Thyroid gland (tissue), 4 donors: ENCODE measurements around the gene TUNAR. TPM values are rescaled to one million over a fixed set of nuclear protein-coding genes. Genes with fewer than 3 reads are reported as not detected.

Experiments used
- DNase-seq, 2 donors: peaks; one replicate each; pipeline ENCODE4 v3.0.0-alpha.2; 2019
- H3K27ac ChIP-seq, 3 donors: fragments of 200-600 bp; sonication (generic); 1 replicate in 2 of 3; 2 replicates in 1 of 3; pipeline ENCODE4 v1.5.1; 2016 to 2019; ENCODE audit warnings: mild to moderate bottlenecking in 1 of 3, moderate library complexity in 1 of 3
- H3K27me3 ChIP-seq: fragments of 200-600 bp; sonication (generic); one replicate; pipeline ENCODE4 v1.5.1; 2019
- H3K36me3 ChIP-seq, 2 donors: fragments of 200-600 bp; sonication (generic); one replicate each; pipeline ENCODE4 v1.5.1; 2016 to 2019
- H3K4me1 ChIP-seq, 2 donors: fragments of 200-600 bp; sonication (generic); one replicate each; pipeline ENCODE4 v1.5.1; 2017 to 2019
- H3K4me3 ChIP-seq, 3 donors: fragments of 200-600 bp; sonication (generic); replicated peaks in 1 of 3; 1 replicate in 2 of 3; 2 replicates in 1 of 3; pipeline ENCODE4 v1.5.1; 2016; ENCODE audit warnings: mild to moderate bottlenecking in 1 of 3
- H3K9me3 ChIP-seq: fragments of 200-600 bp; sonication (generic); one replicate; pipeline ENCODE4 v1.5.1; 2017
- POLR2A ChIP-seq, 2 donors: fragments of 450-650 bp; IDR thresholded peaks; one replicate each; pipeline ENCODE4 v1.6.1; 2017; ENCODE audit warnings: antibody characterized with exemption in 2 of 2, mild to moderate bottlenecking in 2 of 2, moderate library complexity in 1 of 2
- WGBS, 2 donors: methylation state at CpG; one replicate each; pipeline ENCODE4 v1.1.5; 2017; 5-methylcytosine and 5-hydroxymethylcytosine counted together
- intact Hi-C: fragments of 100-400 bp; cut with DNase I; formaldehyde crosslinking; loops from one replicate; pipeline ENCODE4 v1.15.1; 2023
- total RNA-seq, 4 donors: library from RNA; depleted of rRNA; stranded (reverse); fragments of >200 nt; gene quantifications; one replicate each; pipeline ENCODE4 v1.2.3, GENCODE V29; 2016
- TF ChIP-seq, protein P1 (sequence below), 6 experiments: fragments of 200-600 bp in 3 of 6; fragments of 450-650 bp in 3 of 6; sonication (generic) in 3 of 6; IDR thresholded peaks; one replicate each; pipeline ENCODE4 v1.5.1; 2016 to 2019; ENCODE audit warnings: antibody characterized with exemption in 6 of 6, mild to moderate bottlenecking in 2 of 6, inconsistent platforms in 1 of 6, moderate library complexity in 1 of 6

Gene TUNAR
- total RNA-seq, 4 donors from 2014 or later = 0.44 TPM; not detected in 3

DNA sequence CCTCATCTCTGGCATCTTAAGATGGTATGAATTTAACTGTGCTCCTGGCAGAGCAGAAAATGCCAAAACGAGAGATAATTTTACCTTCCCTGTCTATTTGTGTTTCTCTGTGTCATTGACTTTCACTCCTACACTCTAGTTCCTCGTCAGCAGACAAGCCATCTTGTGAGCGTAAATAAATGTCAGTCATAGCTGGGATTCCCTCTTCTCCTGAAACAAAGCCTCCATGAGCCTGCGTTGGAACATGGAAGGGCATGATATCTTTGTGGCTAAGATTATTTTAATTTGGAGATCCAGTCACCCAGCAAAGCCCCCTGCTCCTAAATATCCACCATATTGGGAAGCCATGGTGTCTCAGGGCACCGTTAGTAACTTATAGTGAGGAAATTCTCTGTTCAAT lies 37.8 kb upstream of the TUNAR start:
- 67 to 75% methylated on average over 5 of the region's 5 CpGs for WGBS, 2 donors
- Histone ChIP-seq H3K27ac (no peak overlapping the region), H3K4me1 (no peaks in the 10 kb centered on the region), H3K27me3 (no peaks in the 10 kb centered on the region), H3K36me3 (no peaks in the 10 kb centered on the region), H3K4me3 (no peak overlapping the region), H3K9me3 (no peaks in the 10 kb centered on the region)
- intact Hi-C loops = no loop called here
- DNase-seq = no peak
- TF ChIP-seq POLR2A (IDR thresholded peaks at IDR 0.05) = no peak
- TF ChIP-seq, protein P1, sequence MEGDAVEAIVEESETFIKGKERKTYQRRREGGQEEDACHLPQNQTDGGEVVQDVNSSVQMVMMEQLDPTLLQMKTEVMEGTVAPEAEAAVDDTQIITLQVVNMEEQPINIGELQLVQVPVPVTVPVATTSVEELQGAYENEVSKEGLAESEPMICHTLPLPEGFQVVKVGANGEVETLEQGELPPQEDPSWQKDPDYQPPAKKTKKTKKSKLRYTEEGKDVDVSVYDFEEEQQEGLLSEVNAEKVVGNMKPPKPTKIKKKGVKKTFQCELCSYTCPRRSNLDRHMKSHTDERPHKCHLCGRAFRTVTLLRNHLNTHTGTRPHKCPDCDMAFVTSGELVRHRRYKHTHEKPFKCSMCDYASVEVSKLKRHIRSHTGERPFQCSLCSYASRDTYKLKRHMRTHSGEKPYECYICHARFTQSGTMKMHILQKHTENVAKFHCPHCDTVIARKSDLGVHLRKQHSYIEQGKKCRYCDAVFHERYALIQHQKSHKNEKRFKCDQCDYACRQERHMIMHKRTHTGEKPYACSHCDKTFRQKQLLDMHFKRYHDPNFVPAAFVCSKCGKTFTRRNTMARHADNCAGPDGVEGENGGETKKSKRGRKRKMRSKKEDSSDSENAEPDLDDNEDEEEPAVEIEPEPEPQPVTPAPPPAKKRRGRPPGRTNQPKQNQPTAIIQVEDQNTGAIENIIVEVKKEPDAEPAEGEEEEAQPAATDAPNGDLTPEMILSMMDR (IDR thresholded peaks at IDR 0.05) = no peak

DNA sequence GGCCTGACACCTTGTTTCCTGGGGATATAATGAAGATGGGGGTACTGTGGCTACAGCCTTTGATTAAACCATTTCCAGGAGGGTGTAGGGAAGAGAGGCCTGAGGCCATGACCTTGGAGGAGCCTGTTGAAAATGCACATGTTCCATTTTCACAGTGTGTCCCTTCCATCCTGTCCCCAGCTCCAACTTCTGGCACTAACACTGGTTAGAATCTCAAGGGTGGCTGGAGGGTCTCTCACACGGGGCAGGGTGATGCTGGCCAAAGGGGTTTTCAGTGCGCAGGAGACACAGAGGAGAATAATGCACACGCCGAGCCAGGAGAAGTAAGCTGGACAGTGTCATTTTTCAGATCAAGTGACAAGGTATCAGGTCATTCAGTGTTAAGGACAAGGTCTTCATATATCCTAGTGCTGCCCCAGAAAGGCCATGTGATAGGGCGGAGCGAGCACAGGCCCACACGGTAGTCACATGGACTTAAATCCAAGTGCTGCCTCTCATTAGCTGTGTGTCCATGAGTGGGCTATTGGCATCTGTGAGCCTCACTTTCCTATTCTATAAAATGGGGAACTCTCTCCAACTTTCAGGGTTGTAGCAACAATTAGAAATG lies 36.4 kb upstream of the TUNAR start:
- DNase-seq = no peak
- Histone ChIP-seq H3K4me3 (no peak overlapping the region), H3K36me3 (no peaks in the 10 kb centered on the region), H3K4me1 (no peaks in the 10 kb centered on the region), H3K9me3 (no peaks in the 10 kb centered on the region), H3K27ac (no peak overlapping the region), H3K27me3 (no peaks in the 10 kb centered on the region)
- WGBS, 2 donors = 72 to 75% methylated on average over 7 of the region's 7 CpGs
- intact Hi-C loops = no loop called here
- TF ChIP-seq, protein P1 (IDR thresholded peaks at IDR 0.05) = no peak
- TF ChIP-seq POLR2A (IDR thresholded peaks at IDR 0.05) = no peak

DNA sequence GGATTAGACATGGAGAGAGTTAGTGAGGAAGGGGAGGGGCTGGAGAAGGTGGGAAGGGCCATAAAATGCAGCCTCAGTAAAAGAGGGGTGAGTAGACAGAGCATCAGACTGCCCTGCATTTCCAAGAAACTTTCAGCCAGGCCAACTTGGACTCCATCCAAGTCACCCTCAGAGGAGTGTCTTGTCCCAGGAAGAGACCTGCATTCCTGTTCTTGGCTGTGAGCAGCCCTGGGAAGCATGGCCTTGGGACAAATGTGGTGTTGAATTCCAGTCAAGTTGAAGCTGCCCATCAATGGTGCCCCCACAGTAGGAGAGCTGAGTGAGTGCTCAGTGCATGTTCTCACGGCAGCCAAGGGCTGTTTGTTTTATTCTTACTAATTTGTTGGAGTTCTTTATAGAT lies 35.0 kb upstream of the TUNAR start:
- DNase-seq = no peak
- intact Hi-C loops = no loop called here
- H3K4me3 ChIP-seq = no peak overlapping the region
- TF ChIP-seq, protein P1 (IDR thresholded peaks at IDR 0.05) = no peak
- H3K4me1 ChIP-seq = no peaks in the 10 kb centered on the region
- no peaks in the 10 kb centered on the region for H3K36me3 ChIP-seq
- H3K27me3 ChIP-seq = no peaks in the 10 kb centered on the region
- 60 to 62% methylated on average over 1 of the region's 1 CpG for WGBS, 2 donors
- no peaks in the 10 kb centered on the region for H3K9me3 ChIP-seq
- no peak overlapping the region for H3K27ac ChIP-seq

DNA sequence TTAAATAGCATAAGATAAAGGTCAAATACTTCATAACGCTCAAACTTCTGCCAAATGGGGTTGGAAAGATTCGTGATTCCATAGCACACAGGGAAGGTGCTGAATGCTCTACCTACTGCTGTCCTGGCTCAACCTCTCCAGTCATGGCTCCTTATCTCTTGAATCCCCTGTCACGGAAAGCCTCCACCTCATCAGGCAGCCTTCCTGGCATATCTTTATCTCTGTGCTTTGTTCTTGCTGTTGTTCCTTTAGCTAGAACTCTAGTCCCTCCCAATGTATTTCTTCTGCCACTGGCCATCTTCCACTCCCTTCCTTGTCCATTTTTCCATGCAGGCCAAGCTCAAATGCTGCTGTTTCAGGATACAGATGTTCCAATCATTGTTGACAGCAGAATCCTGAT lies 26.9 kb upstream of the TUNAR start:
- H3K27ac ChIP-seq = no peak overlapping the region
- intact Hi-C loops = no loop called here
- no peak for TF ChIP-seq POLR2A (IDR thresholded peaks at IDR 0.05)
- TF ChIP-seq, protein P1 (IDR thresholded peaks at IDR 0.05) = no peak
- no peaks in the 10 kb centered on the region for H3K4me1 ChIP-seq
- no peaks in the 10 kb centered on the region for H3K36me3 ChIP-seq
- no peak for DNase-seq
- WGBS, 2 donors = 54 to 65% methylated on average over 3 of the region's 3 CpGs
- no peaks in the 10 kb centered on the region for H3K27me3 ChIP-seq
- H3K4me3 ChIP-seq = no peak overlapping the region
- H3K9me3 ChIP-seq = no peaks in the 10 kb centered on the region

DNA sequence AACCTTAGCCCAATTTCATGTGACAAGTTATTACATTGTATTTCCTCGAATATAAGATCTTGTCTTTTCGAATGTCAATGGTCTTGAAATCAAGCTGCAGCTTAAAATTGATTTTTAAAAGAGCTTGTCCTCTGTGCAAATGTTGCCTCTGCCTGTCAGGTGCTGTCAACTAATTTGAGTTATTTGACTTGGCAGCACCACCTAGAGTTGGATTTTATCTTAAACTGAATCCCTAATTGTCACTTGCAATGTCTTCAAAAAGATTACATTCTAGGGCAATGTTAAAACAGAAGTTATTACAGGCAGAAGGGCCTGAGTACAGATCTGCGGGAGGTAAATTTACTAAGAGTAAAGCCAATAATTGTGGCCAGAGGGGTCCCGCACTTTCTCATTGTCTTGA lies 26.2 kb upstream of the TUNAR start:
- DNase-seq = no peak
- intact Hi-C loops = no loop called here
- Histone ChIP-seq H3K27ac (no peak overlapping the region), H3K27me3 (no peaks in the 10 kb centered on the region), H3K4me3 (no peak overlapping the region), H3K4me1 (no peaks in the 10 kb centered on the region), H3K36me3 (no peaks in the 10 kb centered on the region), H3K9me3 (no peaks in the 10 kb centered on the region)
- 77 to 81% methylated on average over 4 of the region's 4 CpGs for WGBS, 2 donors
- TF ChIP-seq POLR2A (IDR thresholded peaks at IDR 0.05) = no peak
- TF ChIP-seq, protein P1 (IDR thresholded peaks at IDR 0.05) = no peak
